Measurements from ENCODE around the gene SLC22A23.
"Not testable (repeated sequence)": the region's sequence is repeated elsewhere in the genome, so short reads cannot be mapped to it uniquely, and the experiment has no call there.

The SLC22A23 gene

DNA sequence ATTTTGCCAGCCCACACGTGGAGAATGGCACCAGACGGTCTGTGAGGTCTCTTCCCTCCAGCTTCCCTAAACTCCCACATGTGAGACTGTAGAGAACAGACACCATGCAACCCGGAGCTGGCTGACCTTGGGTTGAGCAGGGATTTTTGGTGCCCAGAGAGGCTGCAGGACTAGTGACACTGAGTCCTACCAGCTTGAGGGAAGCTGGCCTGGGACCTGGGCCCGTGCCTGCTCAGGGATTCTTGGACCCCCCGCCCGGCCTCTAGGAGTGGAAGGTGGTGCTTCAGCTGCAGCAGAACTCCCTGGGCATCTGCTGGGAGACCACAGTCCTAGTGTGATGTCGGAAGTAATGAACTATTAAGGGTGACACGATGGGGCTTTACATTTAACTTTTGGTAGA, 194.9 kb downstream of the SLC22A23 start:
- DNase-seq (ENCODE audit: low spot score), result no peak

DNA sequence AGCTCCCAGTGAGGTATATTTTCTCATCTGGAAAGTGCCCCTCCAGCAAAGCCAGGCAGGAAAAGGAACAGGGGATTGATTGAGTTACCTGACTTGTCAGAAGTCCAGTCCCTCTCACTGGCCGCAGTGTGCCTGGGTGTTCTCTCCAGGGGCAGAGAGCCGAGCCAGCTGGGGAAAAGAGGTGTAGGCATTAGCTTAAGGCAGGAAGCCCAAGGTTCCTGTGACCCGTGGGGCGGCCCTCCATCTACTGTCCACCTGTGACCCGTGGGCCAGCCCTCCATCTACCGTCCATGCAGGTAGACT, 195.4 kb downstream of the SLC22A23 start:
- no peak for DNase-seq (ENCODE audit: low spot score)

DNA sequence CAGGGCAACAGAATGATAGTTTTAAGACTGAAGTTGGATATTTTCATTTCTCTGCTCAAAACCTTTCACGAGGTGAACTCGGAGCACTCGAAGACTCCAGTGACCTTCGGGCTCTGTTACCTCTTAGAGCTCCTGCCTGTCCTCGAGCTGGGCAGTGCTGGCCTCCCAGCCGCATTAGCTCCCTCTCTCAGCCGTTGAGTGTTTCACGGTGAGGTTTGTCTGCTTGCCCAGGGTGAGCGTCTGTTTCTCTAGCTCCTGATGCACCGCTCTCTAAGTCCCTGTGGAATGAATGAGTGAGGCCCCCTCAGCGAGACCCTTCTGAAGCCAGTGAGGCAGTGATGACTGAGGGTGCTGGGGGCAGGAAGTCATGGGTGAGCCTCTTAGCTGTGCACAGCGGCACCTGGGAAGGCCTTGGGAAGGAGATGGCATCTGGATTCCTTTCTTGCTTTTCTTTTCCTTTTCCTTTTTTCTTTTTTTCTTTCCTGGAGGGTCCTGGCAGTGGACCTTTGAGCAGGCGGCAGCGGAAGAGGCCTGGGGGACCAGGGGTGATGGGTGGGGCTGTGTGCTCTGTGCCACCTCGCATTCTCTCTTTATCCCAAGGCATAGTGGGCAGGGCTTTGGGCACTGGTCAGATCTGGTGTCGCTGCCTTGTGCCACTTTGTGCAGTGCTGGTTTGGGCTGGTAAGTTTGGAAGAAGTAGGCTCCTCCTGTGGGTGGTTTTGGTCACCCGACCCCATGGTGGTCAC, 195.9 kb downstream of the SLC22A23 start:
- DNase-seq (ENCODE audit: low spot score), result no peak

DNA sequence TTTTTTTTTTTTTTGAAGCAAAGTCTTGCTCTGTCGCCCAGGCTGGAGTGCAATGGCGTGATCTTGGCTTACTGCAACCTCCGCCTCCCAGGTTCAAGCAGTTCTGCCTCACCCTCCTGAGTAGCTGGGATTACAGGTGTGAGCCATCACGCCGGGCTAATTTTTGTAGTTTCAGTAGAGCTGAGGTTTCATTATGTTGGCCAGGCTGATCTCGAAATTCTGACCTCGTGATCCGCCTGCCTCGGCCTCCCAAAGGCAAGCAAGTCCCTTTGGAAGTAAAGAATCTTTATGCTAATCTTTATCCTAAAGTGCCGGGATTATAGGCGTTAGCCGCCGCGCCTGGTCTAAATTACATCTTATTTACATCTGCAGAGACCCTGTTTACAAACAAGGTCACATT, 196.6 kb downstream of the SLC22A23 start:
- DNase-seq (ENCODE audit: low spot score), result no peak

DNA sequence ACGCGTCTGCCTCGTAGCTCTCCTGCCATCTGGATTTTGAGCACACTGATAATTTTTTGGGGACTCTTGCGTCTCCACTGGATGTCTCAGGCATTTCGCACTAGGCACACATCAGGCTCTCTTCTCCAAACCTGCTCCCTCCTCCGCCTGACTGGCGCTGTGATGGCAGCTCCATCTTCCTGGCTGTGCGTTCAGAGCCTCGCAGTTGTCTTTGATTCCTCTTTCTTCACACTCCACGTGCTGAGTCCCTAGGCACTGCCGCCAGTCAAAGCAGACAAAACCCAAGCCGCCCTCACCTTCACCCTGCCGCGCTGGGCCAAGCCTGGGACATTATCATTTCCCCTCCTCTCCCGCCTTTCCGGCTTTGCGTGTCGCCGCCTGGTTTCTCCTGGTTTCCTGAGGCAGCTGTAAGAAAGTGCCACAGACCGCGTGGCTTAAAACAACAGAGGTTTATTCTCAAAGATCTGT, 197.3 kb downstream of the SLC22A23 start:
- DNase-seq (ENCODE audit: low spot score), result peak; percentile 54

DNA sequence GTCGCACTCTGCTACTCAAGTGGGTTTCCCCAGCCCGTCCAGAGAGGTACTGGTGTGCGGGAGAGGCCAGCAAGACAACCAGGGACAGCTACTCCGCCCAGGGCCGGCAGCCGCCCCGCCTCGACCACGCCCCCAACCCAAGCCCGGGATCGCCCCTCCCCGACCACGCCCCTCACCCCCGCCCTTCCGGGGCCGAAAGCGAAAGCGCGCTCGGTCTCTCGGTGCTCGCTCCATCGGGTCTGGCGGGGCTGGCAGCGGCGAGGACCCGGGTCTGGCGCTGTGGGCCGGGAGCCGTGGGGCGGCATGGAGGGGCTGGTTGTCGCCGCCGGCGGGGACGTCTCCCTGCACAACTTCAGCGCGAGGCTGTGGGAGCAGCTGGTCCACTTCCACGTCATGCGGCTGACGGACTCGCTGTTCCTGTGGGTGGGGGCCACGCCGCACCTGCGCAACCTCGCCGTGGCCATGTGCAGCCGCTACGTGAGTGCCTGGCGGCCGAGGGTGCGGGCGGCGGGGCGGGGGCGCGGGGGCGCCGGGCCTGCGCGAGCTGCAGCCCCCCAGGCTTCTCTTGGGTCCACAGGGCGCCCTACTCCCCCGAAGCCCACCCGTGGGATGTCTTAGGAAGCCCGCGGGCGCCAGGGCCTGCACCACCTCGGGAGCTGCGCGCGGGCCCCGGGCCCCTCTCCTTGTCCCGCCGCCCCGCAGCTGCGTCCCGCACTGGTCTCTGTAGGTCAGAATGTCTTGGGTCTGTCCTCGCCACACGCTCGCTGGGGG, 197.9 kb downstream of the SLC22A23 start, which contains the start of gene PSMG4:
PSMG4 (plus strand) TSS at position 228 of the 771 bp plus-strand sequence; CDS start at position 304, 76 bp downstream.
- peak; percentile 97 for DNase-seq (ENCODE audit: low spot score)

DNA sequence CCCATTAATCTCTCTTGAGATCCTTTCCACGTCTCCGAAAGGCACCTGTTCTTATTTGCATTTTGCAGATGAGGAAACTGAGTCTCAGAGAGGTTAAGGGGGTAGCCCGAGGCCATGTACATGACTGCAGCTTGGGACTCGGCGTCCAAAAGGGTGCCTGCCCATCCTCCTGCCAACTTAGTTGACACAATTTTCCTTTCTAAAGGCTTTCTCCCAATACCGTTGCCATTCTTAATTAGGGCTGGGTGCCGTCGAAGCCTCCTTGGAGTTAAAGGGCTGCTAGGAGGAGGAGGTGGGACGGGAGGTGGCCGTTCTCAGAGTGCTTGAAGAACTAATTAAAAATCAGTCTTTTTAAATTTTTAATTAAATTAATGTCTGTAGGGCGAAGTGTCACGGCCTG, 198.6 kb downstream of the SLC22A23 start:
- no peak for DNase-seq (ENCODE audit: low spot score)

DNA sequence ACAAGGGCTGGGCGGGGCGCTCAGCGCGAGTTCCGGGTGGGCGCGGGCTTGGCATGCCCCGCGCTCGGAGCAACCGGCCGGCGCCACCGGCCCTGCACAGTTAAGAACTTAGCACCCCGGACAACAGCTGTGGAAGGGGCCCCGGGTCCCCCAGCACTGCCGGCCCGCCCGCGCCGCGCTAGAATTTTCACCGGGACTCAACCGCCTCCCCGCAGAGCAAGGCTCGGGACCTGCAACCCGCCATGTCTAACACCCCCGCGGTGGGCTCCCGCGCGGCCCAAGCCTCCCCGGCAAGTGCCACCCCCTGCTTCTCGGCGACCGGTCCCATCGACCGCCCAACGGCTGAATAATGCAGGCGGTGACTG, 203.3 kb downstream of the SLC22A23 start:
- DNase-seq (ENCODE audit: low spot score), result no peak

DNA sequence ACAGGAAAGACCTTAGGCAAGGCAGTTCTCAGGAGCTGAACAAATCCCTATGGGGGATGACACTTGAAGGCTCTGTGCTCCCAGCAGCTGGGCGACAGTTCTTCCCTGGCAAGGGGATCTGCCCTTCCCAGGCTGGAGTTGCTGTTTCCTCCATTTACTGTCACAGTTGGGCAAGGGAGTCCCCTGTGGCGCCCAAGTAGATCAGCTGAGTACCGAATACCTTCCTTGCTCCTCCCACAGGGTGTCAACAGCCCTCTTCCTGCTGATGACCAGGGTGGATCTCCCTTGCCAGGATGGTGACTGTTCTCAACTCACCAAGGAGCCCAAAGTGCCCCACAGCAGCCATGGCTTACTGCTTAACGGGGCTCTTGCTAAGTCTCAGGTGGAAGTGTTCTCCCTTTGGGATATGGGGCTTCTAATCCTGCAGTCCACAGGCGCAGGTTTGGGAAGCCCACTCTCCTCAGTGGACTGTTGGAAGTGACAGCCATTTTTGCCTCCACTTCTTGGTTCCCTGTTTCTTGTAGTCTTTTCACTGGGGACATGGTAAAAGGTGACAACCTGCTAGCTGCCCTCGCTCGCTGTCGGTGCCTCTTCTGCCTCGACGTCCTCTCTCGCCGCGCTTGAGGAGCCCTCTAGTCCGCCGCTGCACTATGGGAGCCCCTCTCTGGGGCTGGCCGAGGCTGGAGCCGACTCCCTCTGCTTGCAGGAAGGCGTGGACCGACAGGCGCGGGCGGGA, 203.8 kb downstream of the SLC22A23 start:
- no peak for DNase-seq (ENCODE audit: low spot score)

DNA sequence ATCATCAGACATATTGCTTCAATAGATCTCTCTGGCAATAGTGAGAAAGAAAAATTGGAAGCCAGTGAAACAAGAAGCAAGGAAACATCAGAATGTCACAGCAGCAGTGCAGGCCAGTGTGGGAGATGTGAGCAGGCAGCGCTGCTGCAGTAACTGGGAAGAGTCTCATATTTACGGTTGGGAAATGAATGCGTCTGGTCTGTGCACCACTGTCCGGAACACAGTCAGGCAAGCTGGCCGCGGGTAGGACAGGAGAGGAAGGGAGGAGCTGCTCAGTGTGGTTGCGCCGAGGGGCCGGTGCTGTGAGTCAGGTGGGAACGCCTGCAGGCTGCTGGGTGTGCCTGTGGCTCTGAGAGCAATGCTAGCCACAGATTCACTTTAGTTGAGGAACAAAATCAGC, 204.5 kb downstream of the SLC22A23 start:
- no peak for DNase-seq (ENCODE audit: low spot score)

DNA sequence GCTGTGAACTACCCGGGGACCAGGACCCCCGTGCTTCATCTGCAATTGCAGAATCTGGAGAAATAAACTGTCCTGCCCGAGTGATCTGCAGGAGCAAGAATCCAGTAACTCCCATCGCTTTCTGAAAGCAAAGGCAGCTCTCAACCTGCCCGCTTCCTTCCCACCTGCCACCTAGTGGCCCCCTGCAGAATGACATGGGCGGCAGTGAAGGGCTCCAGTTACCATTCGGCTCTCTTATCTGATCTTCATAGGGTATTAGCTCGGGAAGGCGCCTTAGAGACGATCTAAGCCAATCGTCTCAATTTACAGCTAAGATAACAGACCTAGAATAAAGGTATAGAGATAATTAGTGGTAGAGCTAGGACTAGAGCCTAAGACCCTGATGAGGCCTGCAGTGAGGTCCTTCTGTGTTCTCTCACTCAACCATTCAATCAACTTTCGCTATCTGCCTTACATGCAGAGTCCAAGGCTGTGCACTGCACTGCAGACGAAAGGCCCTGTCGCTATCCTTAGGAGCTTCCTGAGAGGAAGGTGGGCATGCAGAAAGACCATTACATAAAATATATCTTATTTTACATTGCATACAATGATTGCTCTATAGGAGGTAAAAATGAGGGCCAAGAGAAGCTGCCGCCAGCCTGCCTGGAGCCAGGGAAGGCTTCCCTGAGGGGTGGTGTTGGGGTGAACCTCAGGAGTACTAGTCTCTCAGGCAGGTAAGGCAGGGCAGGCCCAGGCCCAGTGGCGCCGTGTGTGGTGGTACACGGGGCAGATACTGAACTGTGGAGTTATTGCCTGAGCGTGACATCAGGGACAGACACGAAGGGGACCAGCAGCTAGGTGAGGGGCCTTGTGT, 205.2 kb downstream of the SLC22A23 start:
- DNase-seq (ENCODE audit: low spot score), result peak; percentile 89

DNA sequence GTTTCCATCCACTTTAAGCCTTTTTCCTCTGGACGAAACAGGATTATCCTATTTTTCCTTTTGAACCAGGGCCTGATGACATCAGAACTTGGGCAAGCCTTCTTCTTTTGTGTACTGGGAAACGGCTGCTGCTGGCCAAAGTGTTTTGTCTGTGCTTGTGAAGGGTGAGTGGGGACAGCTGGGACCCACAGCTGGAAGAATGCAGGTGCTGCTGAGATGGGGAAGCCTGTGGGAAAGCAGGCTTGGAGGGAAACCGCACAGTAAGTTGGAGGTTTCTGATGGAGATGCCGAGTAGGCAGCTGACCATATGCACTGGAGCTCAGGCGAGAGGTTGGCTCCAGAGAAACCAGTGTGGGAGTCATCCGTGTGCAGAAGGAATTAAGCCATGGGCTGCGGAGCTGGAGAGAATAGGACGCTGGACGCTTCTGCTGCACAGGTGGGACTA, 206.6 kb downstream of the SLC22A23 start:
- DNase-seq (ENCODE audit: low spot score), result no peak

DNA sequence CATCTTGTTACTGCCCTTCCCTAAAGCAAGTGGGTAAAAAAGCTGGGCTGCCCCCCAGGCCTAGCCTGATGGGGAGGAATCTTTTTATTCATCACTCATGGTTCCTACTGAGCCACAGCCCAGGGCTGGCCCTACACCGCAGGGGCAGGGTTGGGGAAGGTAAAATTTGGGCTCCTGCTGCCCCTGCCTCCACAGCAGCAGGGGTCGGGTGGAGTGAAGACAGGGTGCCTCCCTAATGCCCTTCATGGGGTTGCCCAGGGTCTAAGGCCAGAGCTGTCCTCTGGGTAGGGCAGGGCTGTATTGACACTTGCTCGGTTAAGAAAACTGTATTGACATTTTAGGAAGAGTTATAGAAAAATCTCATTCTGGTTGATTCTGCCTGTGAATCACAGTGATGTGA, 207.0 kb downstream of the SLC22A23 start:
- DNase-seq (ENCODE audit: low spot score), result no peak

DNA sequence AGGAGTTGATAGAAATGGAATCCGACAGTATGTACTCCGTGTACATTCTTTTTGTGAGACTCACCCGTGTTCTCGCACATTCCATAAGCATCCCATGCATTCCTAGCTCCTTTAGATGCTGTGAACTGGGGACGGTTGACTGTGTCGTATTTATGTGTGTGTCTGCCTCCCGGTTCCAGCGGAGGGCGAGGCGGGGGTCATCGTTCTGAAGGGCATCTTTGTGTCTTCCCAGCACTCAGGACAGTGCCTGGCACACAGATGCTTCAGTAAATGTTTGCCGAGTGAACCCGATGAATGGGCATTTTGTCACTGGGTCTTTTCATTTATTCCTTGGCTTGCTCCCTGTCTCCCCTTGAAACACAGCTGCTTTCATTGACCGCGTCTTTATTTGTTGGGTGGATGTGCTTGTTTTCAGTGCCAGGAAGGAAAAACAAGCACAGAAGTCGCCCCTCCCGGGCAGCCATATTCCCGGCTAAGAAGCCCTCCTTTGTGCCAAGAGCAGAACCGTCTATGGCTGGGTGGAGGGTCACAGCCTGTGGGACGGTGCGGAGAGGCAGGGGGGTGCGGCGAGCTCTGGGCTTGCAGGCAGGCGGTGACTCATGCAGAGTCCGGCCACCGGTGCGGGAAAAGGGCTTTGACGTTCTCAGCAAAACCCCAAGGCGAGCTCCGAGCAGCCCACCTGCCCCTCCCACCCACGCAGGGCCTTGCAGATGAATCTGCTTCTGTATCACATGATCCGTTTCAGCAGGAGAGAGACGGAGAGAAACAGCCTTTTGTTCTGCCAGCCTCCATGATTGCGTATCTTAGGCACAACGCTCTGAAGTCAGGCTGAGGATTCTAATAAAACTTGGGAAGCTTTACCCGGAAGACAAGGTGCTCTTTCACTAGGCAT, 209.3 kb downstream of the SLC22A23 start:
- DNase-seq (ENCODE audit: low spot score), result no peak

DNA sequence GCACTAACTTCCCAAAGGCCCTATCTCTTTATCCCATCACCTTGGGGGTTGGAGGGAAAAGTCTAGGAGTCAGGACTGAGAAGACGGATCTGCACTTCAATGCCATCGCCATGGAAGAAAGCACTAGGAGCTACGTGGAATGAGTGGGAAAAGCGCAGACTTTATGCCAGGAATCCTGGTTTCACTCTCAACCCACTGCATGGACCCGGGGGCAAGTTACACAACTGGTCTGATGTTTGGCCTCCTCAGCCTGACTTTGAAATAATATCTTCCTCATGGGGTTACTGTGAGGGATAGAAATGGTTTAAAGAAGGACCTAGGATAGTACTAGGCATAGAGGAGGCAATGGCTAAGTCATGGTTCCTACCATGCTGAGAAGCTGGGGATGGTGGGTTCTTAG, 211.6 kb downstream of the SLC22A23 start:
- no peak for DNase-seq (ENCODE audit: low spot score)

DNA sequence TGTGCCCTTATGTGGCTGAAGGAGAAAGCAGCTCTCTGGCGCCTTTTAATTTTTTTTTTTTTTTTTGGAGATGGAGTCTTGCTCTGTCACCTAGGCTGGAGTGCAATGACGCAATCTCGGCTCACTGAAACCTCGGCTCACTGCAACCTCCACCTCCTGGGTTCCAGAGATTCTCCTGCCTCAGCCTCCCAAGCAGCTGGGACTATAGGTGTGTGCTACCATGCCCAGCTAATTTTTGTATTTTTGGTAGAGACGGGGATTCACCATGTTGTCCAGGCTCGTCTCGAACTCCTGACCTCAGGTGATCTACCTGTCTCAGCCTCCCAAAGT, 212.1 kb downstream of the SLC22A23 start:
- DNase-seq (ENCODE audit: low spot score), result not testable (repeated sequence)

DNA sequence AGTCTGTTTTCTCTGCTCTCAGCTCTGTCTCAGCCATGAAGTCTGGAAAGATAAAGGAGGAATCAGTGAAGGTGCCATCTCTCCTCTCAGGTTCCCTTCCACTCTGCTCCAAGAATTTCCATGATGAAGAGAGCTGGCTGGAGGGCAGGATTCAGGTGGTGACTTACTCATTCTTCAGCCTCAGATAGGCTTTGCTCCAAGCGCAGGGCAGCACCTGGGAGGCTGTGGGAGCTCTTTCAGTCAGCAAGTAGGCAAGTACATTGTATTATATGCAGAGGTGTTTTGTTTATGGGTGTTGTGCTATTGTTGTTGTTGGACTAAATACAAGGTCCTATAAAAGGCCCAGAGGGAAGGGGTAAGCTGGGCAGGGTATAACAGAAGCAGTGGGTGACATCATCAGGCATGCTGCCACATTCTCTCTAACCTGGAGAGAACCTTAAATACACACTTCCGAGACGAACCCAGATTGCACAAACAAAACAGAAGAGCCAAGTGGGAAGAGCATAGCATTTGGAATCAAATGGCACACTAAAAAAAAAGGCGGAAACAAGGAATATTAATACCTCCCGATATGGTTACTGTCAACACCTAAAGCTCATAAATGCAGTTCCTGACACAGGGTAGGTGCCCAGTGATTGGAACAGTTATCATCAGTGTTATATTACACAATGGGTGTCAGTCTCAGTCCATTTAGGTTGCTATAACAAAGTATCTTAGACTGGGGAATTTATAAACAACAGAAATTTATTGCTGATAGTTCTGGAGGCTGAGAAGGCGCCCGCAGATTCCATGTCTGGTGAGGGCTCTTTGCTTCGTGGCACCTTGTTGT, 212.6 kb downstream of the SLC22A23 start:
- no peak for DNase-seq (ENCODE audit: low spot score)

DNA sequence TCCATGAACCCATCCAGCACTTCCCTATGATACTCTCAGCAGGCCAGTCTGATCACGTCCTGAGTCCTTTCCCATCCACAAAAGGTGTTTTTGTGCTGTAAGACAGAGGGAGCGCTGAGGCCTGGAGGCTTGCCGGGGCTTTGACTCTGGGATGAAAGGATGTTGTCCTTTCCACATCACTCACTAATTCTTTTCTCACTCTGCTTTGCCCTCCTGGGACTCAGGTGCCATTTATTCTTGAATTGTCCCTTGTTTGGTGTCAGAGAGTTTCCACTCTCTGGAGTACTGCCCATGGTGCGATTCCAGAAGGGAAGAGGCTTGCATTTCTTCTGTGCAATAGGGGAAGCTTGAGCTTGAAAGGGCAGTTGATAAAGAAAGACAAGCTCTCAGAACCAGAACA, 214.1 kb downstream of the SLC22A23 start:
- no peak for DNase-seq (ENCODE audit: low spot score)

DNA sequence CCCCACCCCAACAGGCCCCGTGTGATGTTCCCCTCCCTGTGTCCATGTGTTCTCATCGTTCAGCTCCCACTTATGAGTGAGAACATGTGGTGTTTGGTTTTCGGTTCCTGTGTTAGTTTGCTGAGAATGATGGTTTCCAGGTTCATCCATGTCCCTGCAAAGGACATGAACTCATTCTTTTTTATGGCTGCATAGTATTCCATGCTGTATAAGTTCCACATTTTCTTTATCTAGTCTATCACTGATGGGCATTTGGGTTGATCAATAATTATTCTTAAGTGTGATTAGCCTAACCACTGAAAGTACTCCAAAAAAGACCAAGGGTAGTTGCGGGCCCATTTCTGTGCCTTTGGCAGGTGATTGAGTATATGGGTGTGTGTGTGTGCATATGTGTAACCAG, 215.1 kb downstream of the SLC22A23 start:
- not testable (repeated sequence) for DNase-seq (ENCODE audit: low spot score)

DNA sequence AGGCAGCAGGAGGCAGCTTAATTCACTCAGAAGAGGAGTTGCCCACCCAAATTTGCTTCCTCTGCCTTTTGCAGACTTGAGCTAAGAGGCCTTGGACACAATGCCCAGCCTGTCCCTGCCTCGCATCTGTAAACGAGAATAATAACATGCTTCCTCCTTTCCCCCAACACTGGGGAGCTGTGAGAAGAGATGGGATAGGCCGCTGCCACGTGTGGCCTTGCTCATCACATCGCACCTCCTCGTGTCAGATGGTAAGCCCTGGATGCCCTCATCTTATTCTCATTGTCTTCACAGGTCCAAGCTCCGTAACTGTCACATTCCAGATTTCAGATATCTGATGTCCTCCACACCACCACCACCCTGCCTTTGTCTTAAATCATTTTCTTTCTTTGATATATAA, 216.3 kb downstream of the SLC22A23 start:
- no peak for DNase-seq (ENCODE audit: low spot score)
